Stimulated activated CD4-positive, alpha-beta T cell treated with anti-CD3 and anti-CD28 coated beads, Interleukin-4, amount 100 ng/mL, for 4 hours (primary cell): ENCODE measurements around the gene BABAM1.

Experiments
- DNase-seq, 2 experiments: peaks; one replicate each; pipeline ENCODE4 v3.0.0-alpha.2; 2020

The BABAM1 gene

DNA sequence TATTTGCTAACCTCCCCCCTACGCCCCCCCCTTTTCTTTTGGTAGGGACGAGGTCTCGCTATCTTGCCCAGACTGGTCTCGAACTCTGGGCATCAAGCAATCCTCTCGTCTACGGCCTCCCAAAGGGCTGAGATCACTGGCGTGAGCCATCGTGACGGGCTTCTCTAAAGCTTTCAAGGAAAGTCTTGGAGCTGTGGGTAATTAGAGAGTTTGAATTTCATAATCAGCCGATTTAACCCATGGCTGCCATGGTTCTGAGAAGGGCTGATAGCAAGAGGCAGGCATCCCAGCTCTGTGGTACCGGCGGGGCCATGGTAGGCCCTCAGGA is 36.7 kb downstream of the BABAM1 start:
- no peak for DNase-seq

- DNase-seq, result no peak
Measured at GRCh38 chr19:17304386-17305215, 37.4 kb downstream of the BABAM1 start.

GRCh38 chr19:17305216-17305516 is 37.9 kb downstream of the BABAM1 start:
- DNase-seq, result no peak

DNA sequence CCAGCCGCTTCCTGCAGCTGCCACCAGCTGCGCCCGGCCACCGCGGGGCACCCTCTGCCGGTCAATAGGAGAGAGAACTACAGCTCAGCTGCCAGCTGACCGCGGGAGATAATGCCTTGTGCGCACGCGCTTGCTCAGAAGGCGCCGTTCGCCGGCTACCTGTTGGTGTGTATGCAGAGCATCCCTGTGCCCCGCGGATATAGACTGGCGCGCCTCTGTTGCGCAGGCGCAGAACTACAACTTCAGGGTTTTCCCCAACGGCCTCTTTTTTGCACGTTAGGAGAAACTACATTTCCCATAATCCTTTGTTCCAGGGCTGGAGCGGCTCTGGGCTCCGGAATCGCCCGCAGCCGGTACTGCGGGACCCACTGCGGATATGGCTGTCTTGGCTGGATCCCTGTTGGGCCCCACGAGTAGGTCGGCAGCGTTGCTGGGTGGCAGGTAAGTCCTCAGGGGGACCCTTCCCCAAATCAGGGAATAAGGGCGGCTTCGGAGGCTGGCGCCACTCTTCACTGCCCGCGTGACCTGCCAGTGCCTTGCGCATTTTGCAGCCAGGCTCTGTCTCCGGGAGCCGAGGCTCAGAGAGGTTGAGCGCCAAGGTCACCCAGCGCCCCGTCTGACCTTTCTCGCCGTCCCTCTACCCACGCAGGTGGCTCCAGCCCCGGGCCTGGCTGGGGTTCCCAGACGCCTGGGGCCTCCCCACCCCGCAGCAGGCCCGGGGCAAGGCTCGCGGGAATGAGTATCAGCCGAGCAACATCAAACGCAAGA is 38.5 kb downstream of the BABAM1 start, which contains the start of gene MRPL34:
TSS of gene MRPL34 (plus strand) at position 356 of the 768 bp plus-strand sequence. CDS start at position 377, 21 bp downstream.
- DNase-seq, result peak; percentile 89 to 95

GRCh38 chr19:17306285-17306714 is 39.1 kb downstream of the BABAM1 start:
- no peak for DNase-seq

GRCh38 chr19:17307876-17308377 is 40.7 kb downstream of the BABAM1 start:
- DNase-seq, result no peak

DNA sequence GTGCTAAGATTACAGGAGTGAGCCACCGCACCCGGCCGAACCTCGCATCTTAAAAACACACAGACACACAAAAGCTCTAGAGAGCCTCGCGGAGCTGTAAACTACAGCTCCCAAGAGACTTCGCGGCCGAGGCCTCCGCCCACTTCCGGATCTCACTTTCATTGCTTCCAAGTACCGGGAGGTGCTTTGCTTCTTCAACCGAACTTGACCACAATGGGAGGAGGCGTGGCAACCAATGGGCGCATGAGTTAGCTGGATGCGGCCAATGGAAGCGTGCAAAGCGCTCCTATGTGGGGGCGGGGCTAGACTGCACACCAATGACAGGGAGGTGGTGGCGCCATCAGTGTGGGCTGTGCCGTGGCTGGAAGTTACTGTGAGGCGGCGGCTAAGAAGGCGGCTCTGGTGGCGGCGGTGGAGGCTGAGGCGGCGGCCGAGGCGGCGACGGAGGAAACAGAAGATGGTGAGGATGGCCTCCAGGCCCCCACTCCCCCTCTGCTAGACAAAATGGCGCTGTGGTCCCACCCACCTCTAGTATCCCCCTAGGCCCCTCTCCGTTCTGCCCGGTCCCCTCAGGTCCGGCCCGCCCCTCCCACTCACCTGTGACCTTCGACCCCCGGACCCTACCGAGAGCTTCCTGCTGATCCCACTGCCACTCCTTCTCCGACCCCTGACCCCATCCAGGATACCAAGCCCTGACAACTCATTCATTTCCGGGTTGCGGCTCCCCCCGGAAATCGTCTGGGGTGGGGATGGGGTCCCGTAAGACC is 42.1 kb downstream of the BABAM1 start, which contains the start of gene DDA1:
TSS of gene DDA1 (plus strand) at position 366 of the 767 bp plus-strand sequence. CDS start at position 458, 92 bp downstream.
- peak; percentile 94 to 100 for DNase-seq

DNA sequence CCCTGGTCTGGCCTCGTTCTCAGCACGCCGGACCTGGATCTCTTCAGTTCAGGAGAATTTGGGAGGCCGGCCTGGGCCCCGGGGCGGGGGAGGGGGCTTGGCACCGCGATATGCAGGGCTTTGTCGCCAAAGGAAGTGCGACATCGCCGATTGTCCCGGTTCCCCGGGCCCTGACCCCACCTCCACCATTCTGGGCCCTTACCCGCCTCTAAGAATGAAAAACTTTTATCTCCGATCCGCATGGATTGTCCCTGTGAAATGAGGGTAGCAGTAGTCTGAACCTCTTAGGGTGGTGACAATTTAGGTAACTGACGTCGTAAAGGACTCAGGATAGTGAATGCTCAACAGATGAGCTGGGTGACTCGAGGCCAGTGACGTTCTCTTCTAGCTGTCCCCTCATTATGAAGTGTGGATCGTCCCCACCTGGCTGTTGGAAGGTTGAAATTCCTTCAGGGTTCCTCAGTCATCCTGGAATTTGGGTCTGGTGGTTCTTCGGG is 42.8 kb downstream of the BABAM1 start:
- DNase-seq, result no peak

DNA sequence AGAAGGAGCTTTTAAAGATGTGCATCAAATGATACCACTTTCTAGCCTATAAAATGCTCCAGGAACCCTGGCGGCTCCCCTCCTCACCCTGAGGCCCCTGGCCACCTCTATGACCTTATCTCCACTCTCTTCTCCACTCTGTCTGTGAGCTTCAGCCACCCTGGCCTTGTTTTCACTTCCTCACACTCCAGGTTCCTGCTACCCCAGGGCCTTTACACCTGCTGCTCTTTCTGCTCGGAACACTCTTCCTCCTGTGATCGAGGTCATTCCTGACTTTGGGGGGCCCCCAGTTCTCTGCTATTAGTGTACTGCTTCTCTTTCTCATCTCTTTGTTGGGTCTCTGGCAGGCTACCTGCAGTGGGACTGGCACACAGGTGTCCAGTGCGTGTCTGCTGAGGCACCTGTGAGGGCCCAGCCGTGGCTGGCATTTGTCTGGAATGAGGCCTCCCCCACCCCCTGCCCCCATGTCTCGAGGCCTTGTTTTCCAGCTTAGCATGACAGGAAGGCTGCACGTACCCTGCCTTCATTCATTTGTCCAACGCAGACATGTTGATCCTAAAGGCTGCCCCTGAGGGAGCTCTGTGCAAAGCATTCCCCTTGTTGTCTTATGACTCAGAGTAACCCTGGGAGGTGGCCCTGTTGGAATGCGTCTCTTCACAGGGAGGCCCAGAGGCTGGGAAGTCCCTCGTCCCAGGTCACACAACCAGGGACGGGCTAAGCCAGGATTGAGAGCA is 44.4 kb downstream of the BABAM1 start:
- no peak for DNase-seq

DNA sequence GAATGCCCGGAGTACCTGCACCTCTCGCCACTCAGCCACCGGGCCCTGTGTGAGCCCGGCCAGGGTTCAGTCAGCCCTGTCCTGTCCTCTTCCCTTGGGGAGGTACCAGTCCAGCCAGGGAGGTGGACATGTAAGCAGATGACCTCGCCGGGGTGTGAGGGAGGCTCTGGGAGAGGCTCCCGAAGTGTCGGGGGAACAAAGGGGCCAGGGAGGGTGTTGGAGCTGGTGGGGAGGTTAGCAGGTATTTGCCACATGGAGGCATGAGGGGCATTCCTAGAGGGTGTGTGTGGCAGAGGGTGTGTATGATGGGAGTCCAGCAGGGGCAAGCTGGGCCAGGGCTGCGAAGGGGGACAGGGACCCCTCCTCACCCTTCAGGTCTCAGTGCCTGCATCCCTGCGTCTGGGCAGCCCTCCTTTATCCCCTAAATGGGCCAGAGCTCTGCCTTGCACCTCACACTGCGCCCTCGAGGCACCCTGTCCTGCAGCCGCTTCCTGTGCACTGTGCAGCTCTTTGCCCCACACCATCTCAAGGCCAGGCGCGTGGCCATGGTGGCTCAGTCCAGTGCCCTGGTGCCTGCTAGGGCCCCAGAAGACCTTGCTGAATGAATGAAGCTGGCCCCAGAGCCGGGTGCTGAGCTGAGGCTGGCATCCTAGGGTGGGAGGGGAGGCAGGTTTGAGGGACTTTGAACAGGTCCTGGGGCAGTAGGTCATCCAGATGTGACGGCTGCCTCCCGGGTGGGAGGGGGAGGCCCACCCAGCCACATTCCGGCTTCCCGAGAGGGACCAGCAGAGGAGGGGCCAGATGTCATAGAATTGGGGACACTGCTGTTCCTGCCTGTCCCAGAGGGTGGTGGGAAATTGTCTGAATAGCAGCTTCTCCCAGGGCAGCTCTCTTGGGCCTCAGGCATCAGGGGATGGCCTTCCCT is 45.2 kb downstream of the BABAM1 start:
- no peak for DNase-seq

DNA sequence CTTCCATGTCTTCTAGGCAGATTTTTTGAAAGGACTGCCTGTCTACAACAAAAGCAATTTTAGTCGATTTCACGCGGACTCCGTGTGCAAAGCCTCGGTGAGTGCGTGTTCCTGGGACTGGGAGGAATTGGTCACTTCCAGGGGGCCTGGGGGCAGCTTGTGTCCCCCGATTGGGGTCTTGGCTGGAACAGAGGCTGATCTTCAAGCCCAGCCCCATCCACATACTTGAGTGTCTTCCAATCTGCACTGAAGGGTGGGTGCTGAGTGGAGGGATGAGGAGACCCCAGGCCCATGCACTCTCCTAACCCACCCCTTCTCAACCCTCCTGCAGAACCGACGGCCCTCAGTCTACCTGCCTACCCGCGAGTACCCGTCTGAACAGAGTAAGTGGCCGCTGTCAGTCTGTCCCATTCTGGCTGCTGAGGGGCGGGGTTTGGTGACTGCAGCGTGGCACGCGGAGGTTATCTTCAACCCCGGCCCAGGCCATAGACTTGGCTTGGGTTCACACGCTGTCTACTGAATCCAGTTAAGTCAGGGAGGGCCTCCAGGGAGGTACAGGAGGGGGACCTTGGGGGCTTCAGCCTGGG is 46.9 kb downstream of the BABAM1 start:
- DNase-seq, result no peak

- DNase-seq, result no peak
Measured at GRCh38 chr19:17318966-17319365, 51.7 kb downstream of the BABAM1 start.

- no peak for DNase-seq
Measured at GRCh38 chr19:17319473-17320238, 52.4 kb downstream of the BABAM1 start.

DNA sequence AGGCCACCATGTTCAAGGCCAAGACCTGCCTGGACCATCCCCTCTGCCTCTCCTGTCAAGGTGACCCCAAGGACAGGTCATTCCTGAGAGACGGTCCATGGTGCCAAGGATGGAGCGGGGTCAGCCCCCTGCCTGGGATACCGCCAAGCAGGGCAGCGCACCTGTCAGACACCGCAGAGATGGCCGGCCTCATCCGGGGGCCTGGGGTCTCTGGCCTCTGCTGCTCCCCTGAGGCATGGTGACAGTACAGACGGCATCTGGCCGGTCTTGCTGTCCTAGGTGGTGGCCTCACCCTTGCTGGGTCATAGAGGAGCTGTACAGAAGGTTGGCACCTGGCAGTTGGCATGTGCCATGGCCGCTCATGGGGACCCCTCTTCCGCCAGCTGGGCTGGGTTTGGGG is 53.2 kb downstream of the BABAM1 start:
- no peak for DNase-seq

DNA sequence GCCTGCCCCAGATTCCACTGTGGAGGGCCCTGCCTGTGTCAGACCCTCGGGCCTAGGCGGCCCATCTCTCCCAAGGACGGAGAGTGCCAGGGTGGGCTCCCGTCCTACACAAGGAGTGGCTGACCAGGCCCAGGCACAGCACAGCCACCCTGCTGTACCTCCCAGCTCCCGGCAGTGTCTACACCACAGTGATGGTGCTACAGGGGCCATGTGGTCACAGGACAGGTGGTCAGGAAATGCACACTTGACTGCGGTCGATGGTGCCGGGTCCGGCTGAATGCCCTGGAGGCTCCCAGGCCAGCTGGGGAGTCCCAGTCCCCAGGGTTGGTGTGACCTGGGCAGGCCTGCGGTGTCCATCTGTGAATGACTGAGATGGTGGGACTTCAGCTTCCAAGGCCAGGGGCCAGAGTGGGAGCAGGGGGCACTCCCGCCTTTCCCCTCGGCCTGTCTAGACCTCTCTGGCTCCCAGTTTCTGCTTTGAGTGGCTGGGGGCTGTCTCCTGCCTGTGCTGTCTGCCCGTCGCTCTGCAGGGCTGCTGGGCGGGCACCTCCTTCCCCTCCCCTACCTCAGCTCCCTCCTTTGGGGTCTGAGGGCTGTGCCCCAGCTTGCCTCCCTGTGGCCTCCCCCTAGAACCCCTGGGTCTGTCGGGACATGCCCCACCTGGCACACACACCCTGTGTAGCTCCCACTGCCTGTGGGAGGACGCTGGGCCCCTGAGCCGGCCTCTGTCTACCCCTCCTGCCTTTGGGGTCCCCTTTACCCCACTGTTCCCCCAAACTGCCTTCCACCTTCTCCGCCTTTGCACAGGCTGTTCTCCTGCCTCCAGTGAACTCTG is 54.6 kb downstream of the BABAM1 start:
- DNase-seq, result no peak

DNA sequence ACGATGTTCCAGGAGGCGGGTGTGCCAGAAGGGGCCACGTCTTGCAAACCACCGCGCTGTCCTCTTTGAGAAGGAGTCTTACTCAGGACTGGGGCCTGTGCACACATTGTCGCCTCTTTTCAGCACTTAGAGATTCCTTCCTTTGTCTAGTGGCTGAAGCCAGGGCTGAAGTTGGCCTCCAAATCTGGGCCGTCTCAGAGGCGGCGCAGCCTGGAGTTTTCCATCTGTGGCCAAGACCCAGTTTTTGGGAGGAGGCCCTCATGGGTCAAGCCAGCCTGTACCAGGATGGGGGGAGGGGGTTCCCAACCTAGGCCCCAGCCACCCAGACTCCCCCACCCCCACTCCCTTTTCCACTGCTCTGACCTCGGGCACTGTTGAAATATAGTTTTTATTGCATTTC is 55.6 kb downstream of the BABAM1 start:
- DNase-seq, result no peak

DNA sequence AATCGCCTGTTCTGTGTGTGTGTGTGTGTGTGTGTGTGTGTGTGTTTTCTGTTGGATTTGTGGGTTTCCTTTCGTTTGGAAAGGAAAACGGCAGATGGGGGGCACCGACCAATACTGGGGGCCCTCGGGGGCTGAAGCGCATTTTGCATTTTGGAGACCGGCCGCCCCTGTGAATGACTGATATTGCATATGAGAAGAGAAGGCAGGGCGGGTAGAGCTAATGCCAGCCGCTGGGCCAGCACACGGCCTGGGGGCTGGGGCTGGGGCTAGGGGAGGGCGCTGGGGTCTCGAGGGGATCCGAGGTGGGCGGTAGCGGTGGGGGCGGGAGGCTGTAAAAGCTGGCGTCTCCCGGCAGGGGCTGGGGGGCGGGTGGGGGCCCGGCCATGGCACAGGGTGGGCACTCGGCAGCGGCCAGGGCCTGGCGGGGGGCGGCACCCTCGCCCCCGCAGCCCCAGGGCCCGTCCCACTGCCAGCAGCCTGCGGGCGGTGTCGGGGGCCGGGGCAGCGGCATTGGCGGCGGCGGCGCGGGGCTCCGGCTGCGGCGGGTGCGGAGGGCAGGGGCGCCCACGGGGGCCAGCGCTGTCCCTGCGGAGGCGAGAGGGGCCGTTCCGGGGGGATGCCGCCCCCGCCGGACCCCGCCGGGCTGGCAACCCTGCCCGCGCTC is 56.2 kb downstream of the BABAM1 start:
- no peak for DNase-seq

DNA sequence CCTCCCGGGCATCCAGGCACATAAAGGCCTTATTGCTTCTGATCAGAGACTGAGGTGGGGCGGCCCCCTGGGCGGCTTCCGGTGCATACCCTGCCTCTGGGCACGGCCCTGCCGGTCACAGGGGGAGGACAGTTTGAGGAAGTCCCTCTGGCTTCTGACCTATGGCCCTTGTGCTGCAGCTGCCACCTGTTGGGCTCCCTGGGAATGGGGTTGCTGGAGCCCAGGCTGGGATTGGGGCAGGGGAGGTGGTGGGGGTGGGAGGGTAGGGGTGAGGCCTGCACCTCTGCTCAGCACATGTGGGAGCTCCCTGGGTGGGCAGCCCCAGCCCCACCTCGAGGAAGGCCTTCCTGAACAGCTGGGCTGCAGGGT is 56.7 kb downstream of the BABAM1 start:
- DNase-seq, result no peak
